Fibroblast of skin of abdomen (primary cell): Measurements from ENCODE around the gene SEMA6A.
"Not testable (repeated sequence)": the region's sequence is repeated elsewhere in the genome, so short reads cannot be mapped to it uniquely, and the experiment has no call there.

Source experiments
- DNase-seq: peaks from one replicate; pipeline ENCODE4 v3.0.0-alpha.2; 2013

The SEMA6A gene

GRCh38 chr5:116553366-116553765 is 21.3 kb downstream of the SEMA6A start:
- no peak for DNase-seq

- no peak for DNase-seq
Observed at GRCh38 chr5:116550082-116550481, 24.5 kb downstream of the SEMA6A start.

GRCh38 chr5:116546743-116547124 is 27.9 kb downstream of the SEMA6A start:
- DNase-seq = no peak

- no peak for DNase-seq
Observed at GRCh38 chr5:116546033-116546742, 28.4 kb downstream of the SEMA6A start.

GRCh38 chr5:116545465-116545864 is 29.2 kb downstream of the SEMA6A start:
- DNase-seq = not testable (repeated sequence)

GRCh38 chr5:116544531-116545241 is 29.9 kb downstream of the SEMA6A start:
- no peak for DNase-seq

- peak; percentile 34 for DNase-seq
Observed at GRCh38 chr5:116543501-116543900, 31.1 kb downstream of the SEMA6A start.

GRCh38 chr5:116542619-116543018 is 32.0 kb downstream of the SEMA6A start:
- DNase-seq = no peak

- DNase-seq = no peak
Observed at GRCh38 chr5:116539222-116539621, 35.4 kb downstream of the SEMA6A start.

GRCh38 chr5:116536316-116537083 is 38.1 kb downstream of the SEMA6A start:
- DNase-seq = no peak

- no peak for DNase-seq
Observed at GRCh38 chr5:116534964-116535651, 39.5 kb downstream of the SEMA6A start.

GRCh38 chr5:116532762-116533525 is 41.7 kb downstream of the SEMA6A start:
- DNase-seq = peak; percentile 36

- no peak for DNase-seq
Observed at GRCh38 chr5:116531635-116532034, 43.0 kb downstream of the SEMA6A start.

- no peak for DNase-seq
Observed at GRCh38 chr5:116531117-116531516, 43.5 kb downstream of the SEMA6A start.

GRCh38 chr5:116530276-116530675 is 44.3 kb downstream of the SEMA6A start:
- DNase-seq = no peak

- no peak for DNase-seq
Observed at GRCh38 chr5:116529615-116530014, 45.0 kb downstream of the SEMA6A start.

GRCh38 chr5:116528519-116529234 is 45.9 kb downstream of the SEMA6A start:
- peak; percentile 14 for DNase-seq

GRCh38 chr5:116527582-116527981 is 47.0 kb downstream of the SEMA6A start:
- no peak for DNase-seq

GRCh38 chr5:116525674-116526073 is 48.9 kb downstream of the SEMA6A start:
- DNase-seq = no peak

GRCh38 chr5:116524966-116525365 is 49.7 kb downstream of the SEMA6A start:
- no peak for DNase-seq
